Neural progenitor cell (in vitro differentiated cells): ENCODE measurements around the gene PCSK6.

ENCODE experiments used
- EZH2 ChIP-seq: fragments of 200-600 bp; sonication (generic); IDR thresholded peaks from 2 replicates; pipeline ENCODE4 v1.6.1; 2017; ENCODE audit warnings: antibody characterized with exemption, mild to moderate bottlenecking, moderate library complexity
- EZH2phosphoT487 ChIP-seq: fragments of 200-600 bp; sonication (generic); IDR thresholded peaks from 2 replicates; pipeline ENCODE4 v1.6.1; 2017; ENCODE audit warnings: antibody characterized with exemption
- TF ChIP-seq, protein P1 (sequence below): fragments of 200-600 bp; sonication (generic); IDR thresholded peaks from 2 replicates; pipeline ENCODE4 v1.5.1; 2017; ENCODE audit warnings: antibody characterized with exemption, mild to moderate bottlenecking

- no peak for TF ChIP-seq EZH2phosphoT487
- TF ChIP-seq, protein P1, sequence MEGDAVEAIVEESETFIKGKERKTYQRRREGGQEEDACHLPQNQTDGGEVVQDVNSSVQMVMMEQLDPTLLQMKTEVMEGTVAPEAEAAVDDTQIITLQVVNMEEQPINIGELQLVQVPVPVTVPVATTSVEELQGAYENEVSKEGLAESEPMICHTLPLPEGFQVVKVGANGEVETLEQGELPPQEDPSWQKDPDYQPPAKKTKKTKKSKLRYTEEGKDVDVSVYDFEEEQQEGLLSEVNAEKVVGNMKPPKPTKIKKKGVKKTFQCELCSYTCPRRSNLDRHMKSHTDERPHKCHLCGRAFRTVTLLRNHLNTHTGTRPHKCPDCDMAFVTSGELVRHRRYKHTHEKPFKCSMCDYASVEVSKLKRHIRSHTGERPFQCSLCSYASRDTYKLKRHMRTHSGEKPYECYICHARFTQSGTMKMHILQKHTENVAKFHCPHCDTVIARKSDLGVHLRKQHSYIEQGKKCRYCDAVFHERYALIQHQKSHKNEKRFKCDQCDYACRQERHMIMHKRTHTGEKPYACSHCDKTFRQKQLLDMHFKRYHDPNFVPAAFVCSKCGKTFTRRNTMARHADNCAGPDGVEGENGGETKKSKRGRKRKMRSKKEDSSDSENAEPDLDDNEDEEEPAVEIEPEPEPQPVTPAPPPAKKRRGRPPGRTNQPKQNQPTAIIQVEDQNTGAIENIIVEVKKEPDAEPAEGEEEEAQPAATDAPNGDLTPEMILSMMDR = no peak
- no peak for TF ChIP-seq EZH2
Observed at GRCh38 chr15:101308604-101309435, 180.7 kb downstream of the PCSK6 start.
